Fibroblast of skin of abdomen (primary cell): ENCODE measurements around the gene ZNF438.
"Not testable (repeated sequence)": the region's sequence is repeated elsewhere in the genome, so short reads cannot be mapped to it uniquely, and the experiment has no call there.

Experiments used
- DNase-seq: peaks from one replicate; pipeline ENCODE4 v3.0.0-alpha.2; 2013

The ZNF438 gene

GRCh38 chr10:31051703-31052102 is 20.0 kb upstream of the ZNF438 start:
- no peak for DNase-seq

GRCh38 chr10:31042670-31043069 is 11.0 kb upstream of the ZNF438 start:
- no peak for DNase-seq

- DNase-seq: no peak
Observed at GRCh38 chr10:31041011-31041410, 9.3 kb upstream of the ZNF438 start.

GRCh38 chr10:31039006-31039405 is 7.3 kb upstream of the ZNF438 start:
- DNase-seq: not testable (repeated sequence)

- no peak for DNase-seq
Observed at GRCh38 chr10:31037749-31038148, 6.1 kb upstream of the ZNF438 start.

GRCh38 chr10:31036209-31036608 is 4.5 kb upstream of the ZNF438 start:
- peak; percentile 54 for DNase-seq

- DNase-seq: no peak
Observed at GRCh38 chr10:31035266-31035798, 3.7 kb upstream of the ZNF438 start.

GRCh38 chr10:31034098-31034909 is 2.6 kb upstream of the ZNF438 start:
- DNase-seq: peak; percentile 95

GRCh38 chr10:31033147-31033546 is 1.5 kb upstream of the ZNF438 start:
- no peak for DNase-seq

GRCh38 chr10:31032258-31033132 is 830 bp upstream of the ZNF438 start:
- DNase-seq: peak; percentile 96

GRCh38 chr10:31031205-31031557 is 484 bp downstream of the ZNF438 start:
- DNase-seq: no peak

GRCh38 chr10:31030800-31031199 is 865 bp downstream of the ZNF438 start:
- no peak for DNase-seq

GRCh38 chr10:31030260-31030659 is 1.4 kb downstream of the ZNF438 start:
- no peak for DNase-seq

GRCh38 chr10:31028081-31028480 is 3.6 kb downstream of the ZNF438 start:
- peak; percentile 44 for DNase-seq

GRCh38 chr10:31026279-31026678 is 5.4 kb downstream of the ZNF438 start:
- DNase-seq: not testable (repeated sequence)

GRCh38 chr10:31025142-31025541 is 6.5 kb downstream of the ZNF438 start:
- no peak for DNase-seq

- no peak for DNase-seq
Observed at GRCh38 chr10:31023558-31023957, 8.1 kb downstream of the ZNF438 start.

- no peak for DNase-seq
Observed at GRCh38 chr10:31020209-31020608, 11.5 kb downstream of the ZNF438 start.

- DNase-seq: no peak
Observed at GRCh38 chr10:31018962-31019361, 12.7 kb downstream of the ZNF438 start.

GRCh38 chr10:31018356-31018750 is 13.3 kb downstream of the ZNF438 start:
- no peak for DNase-seq

GRCh38 chr10:31017534-31018355 is 13.9 kb downstream of the ZNF438 start:
- no peak for DNase-seq

GRCh38 chr10:31014161-31014875 is 17.3 kb downstream of the ZNF438 start:
- DNase-seq: no peak
